GM21515 (cell line): Measurements from ENCODE around the gene NETO2.

Experiments used
- ATAC-seq: cut with Tn5 transposase; IDR thresholded peaks from one replicate; pipeline ENCODE4 v1.9.1; 2021; ENCODE audit not compliant: unreplicated experiment

Gene NETO2

GRCh38 chr16:47047524-47048203, 96.1 kb downstream of the NETO2 start:
- no peak for ATAC-seq

GRCh38 chr16:47046726-47047523, 96.8 kb downstream of the NETO2 start:
- ATAC-seq: no peak

GRCh38 chr16:47045459-47045858, 98.3 kb downstream of the NETO2 start:
- no peak for ATAC-seq

GRCh38 chr16:47045023-47045422, 98.7 kb downstream of the NETO2 start:
- no peak for ATAC-seq

GRCh38 chr16:47043970-47044684, 99.6 kb downstream of the NETO2 start:
- ATAC-seq: no peak

- no peak for ATAC-seq
Measured at GRCh38 chr16:47043200-47043599, 100.5 kb downstream of the NETO2 start.

GRCh38 chr16:47037746-47038458, 105.8 kb downstream of the NETO2 start:
- peak; percentile 88 for ATAC-seq

GRCh38 chr16:47037396-47037745, 106.4 kb downstream of the NETO2 start:
- peak; percentile 18 for ATAC-seq

GRCh38 chr16:47036201-47036600, 107.5 kb downstream of the NETO2 start:
- no peak for ATAC-seq

GRCh38 chr16:47035436-47035835, 108.3 kb downstream of the NETO2 start:
- no peak for ATAC-seq

- ATAC-seq: no peak
Measured at GRCh38 chr16:47034455-47034854, 109.3 kb downstream of the NETO2 start.

GRCh38 chr16:47033176-47033575, 110.6 kb downstream of the NETO2 start:
- ATAC-seq: no peak

- no peak for ATAC-seq
Measured at GRCh38 chr16:47029724-47030123, 114.0 kb downstream of the NETO2 start.

GRCh38 chr16:47028767-47029377, 114.9 kb downstream of the NETO2 start:
- no peak for ATAC-seq
